GM19468 (cell line): Measurements from ENCODE around the gene IFT52.
"Not testable (repeated sequence)": the region's sequence is repeated elsewhere in the genome, so short reads cannot be mapped to it uniquely, and the experiment has no call there.

Source experiments
- ATAC-seq: cut with Tn5 transposase; IDR thresholded peaks from one replicate; pipeline ENCODE4 v1.9.1; 2021; ENCODE audit warnings: mild to moderate bottlenecking, moderate library complexity, moderate number of reproducible peaks; ENCODE audit not compliant: unreplicated experiment; ENCODE audit errors: extremely low read depth

The IFT52 gene

DNA sequence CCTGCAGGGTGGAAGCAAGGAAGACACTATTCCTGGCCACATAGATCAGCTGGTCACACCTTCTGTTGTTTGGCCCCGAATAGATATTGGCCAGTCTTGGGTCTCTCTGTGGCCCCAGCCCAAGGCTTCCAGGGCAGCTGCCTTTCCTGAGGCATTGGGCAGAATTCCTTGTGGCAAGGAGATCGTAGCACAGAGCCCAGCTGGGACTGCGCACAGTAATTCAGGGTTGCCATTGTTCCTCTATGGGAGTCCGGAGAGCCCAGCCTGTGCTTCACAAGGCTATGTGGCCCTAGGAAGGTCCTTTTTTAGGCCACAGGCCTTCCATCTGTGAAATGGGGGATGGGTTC is 25.0 kb upstream of the IFT52 start:
- ATAC-seq = no peak

GRCh38 chr20:43567477-43567876 is 23.3 kb upstream of the IFT52 start:
- no peak for ATAC-seq

GRCh38 chr20:43568706-43569105 is 22.0 kb upstream of the IFT52 start:
- no peak for ATAC-seq

GRCh38 chr20:43569282-43569681 is 21.5 kb upstream of the IFT52 start:
- ATAC-seq = no peak

DNA sequence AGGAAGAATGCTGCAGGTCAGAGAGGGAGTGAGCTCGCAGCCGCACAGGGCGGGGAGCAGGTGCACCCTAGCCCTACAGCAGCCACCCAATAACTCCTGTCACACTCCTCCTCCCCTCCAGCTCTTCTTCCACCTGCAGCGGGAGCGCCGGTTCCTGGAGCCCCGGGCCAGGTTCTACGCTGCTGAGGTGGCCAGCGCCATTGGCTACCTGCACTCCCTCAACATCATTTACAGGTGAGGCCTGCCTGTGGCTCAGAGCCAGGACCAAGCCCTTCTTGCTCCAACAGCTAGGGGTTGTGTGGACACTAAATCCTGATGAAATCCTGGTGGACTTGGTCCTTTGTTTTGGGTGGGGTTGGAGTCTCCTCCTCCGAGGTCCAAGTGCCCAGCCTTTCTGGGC is 20.2 kb upstream of the IFT52 start:
- ATAC-seq = no peak

DNA sequence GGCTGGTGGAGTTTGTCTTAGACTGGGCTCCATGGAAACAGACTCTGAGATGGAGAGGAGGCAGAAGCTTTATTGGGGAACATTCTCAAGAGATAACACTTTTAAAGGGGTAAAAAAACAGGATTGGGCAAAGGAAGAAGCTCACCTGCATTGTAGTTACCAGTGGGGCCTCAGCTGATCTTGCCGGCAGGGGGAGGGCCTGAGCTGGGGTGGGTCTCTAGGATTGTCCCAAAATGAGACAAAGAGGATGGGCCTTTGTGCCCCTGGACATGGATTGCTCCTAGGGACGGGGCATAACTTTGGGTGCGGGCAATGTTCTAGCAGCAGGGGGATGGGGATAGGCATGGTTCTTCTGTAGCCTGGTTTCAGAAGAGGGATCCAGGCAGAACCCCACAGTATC is 19.4 kb upstream of the IFT52 start:
- no peak for ATAC-seq

- no peak for ATAC-seq
Observed at GRCh38 chr20:43571771-43572170, 19.0 kb upstream of the IFT52 start.

DNA sequence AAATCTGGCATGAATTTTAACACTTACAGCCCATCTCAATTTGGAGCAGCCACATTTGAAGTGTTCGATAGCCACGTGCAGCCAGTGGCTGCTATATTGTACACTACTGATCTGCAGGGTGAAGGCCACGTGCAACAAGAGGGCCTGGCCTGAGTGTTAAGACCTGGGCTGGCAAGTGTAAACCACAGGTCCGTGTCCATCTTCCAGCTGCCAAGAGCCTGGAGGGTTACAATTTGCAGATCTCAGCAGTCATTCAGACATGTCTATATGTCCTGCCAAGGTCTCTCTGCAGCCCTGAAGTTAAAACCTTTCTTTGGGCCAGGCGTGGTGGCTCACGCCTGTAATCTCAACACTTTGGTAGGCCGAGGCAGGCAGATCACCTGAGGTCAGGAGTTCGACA is 17.8 kb upstream of the IFT52 start:
- no peak for ATAC-seq

DNA sequence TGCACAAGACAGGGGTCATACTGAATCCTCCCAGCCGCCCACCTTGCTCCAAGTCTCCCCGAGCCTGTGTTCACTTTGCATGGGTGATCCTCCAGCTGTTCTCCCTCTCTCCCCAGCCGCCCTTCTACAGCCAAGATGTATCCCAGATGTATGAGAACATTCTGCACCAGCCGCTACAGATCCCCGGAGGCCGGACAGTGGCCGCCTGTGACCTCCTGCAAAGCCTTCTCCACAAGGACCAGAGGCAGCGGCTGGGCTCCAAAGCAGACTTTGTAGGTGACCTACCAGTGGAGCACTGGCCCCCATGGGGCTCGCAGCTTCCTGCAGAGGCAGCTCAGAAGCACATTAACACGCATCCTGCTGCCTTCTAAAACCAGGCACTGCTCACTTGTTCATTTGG is 14.6 kb upstream of the IFT52 start:
- ATAC-seq = no peak

- no peak for ATAC-seq
Observed at GRCh38 chr20:43579861-43580793, 10.6 kb upstream of the IFT52 start.

DNA sequence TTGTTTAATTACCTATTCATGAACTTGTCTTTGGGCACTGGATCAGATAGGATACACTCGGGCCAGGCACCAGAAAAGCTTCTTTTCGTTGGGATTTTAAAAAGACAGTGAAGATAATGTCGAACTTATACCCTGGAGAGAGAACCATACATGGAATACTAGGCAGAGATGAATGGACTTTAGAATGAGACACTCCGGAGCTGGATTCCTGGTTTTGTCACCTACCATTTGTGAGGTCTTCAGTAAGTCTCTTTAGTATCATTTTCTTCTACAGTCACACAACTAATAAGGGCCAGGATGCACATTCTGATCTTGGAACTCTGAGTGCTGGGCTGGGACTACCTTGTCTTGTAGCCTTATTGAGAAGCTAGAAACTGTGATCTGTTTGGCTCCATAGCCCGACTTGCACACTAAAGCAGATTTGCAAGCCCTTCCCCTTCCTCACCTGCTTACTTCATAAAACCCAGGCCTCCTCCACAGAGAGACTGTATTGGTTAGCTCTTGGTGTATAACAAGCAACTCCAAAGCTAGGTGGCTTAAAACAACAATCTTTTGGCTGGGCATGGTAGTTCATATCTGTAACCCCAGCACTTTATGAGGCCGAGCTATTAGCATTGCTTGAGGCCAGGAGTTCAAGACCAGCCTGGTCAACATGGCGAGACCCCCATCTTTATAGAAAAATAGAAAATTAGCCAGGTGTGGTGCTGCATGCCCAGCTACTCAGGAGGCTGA is 7.4 kb upstream of the IFT52 start:
- no peak for ATAC-seq

GRCh38 chr20:43583982-43584432 is 6.7 kb upstream of the IFT52 start:
- ATAC-seq = no peak

GRCh38 chr20:43584448-43585136 is 6.1 kb upstream of the IFT52 start:
- no peak for ATAC-seq

DNA sequence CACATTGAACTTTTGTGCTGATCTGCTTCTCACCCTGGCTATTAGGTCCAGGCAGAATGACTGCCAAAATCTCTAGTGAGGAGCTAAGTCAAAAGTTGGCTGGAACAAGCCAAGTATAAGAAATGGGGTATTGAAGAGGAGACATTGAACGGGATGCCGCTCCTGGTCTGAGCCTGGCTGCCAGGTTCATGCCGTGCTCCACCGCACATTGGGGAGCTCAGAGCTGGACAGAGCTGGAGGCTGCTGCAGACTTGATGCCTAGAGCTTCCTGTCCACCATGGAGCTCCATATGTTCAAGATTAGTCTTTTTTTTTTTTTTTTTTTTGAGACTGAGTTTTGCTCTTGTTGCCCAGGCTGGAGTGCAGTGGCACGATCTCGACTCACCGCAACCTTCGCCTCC is 4.1 kb upstream of the IFT52 start:
- no peak for ATAC-seq

DNA sequence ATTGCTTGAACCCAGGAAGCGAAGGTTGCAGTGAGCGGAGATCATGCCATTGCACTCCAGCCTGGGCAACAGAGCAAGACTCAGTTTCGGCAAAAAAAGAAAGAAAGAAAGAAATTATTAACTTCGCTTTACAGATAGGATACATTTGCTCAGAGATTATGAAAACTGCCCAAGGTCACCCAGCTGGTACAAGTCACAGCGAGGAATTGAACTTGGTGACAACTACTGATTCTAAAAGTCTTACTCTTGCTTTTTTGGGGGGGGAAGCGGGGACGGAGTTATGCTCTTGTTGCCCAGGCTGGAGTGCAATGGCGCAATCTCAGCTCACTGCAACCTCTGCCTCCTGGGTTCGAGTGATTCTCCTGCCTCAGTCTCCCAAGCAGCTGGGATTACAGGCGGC is 2.2 kb upstream of the IFT52 start:
- not testable (repeated sequence) for ATAC-seq

DNA sequence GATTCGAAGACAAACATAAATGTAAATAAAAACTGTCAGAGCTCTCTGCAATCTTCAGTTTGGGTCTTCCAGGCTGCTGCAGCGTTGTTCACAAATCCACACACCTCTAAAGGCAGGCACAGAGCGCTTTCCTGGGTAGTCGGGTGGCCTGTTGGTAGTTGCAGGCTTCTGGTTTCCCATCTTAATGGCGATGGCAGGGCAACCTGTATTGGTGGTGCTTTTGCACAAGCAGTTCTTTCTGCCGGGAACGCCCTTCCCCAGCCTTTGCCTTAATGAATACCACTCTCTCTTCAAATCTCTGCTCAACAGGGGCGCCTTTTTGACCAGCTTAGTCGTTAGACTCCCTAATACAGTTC is 723 bp upstream of the IFT52 start:
- ATAC-seq = no peak

DNA sequence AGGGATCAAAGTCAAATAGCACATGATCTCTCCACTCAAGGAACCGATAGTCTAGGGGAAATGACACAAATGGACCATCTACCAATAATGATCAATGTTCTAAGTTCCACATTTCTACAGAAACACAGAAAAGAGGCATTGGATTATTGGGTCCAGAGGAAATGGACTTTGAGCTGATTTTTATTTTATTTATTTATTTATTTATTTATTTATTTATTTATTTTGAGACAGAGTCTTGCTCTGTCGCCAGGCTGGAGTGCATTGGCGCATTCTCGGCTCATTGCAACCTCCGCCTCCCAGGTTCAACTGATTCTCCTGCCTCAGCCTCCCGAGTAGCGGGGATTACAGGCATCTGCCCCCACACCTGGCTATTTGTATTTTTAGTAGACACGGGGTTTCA is 11.2 kb downstream of the IFT52 start:
- not testable (repeated sequence) for ATAC-seq

DNA sequence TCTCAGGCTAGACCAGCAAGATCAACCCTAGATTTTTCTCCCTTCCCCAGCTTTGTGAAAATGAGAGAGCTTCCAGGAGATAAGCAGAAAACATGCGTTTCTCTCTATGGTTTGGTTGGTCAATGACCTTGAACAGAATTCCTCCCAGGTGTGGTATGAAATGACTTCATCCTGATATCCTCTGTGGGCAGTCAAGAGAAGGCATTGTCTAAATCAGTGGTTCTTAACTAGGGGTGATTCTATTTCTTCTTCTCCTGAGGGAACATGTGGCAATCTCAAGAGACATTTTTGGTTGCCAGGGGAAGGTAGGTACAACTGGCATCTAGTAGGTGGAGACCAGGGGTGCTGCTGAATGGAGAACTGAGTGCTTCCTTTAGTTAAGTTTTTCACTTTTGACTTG is 12.4 kb downstream of the IFT52 start:
- no peak for ATAC-seq

DNA sequence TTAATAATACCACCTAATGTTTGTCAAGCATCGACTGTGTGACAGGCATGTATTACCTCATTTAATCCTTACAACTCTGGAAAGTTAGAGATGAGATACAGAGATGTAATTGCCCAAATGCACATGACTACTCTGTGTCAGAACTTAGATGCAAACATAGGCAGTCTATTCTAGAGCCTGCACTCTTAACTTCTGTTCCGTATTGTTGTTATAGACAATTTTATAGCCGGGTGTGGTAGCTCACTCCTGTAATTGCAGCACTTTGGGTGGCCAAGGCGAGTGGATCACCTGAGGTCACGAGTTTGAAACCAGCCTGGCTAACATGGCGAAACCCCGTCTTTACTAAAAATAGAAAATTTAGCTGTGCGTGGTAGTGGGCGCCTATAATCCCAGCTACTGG is 15.0 kb downstream of the IFT52 start:
- ATAC-seq = no peak

DNA sequence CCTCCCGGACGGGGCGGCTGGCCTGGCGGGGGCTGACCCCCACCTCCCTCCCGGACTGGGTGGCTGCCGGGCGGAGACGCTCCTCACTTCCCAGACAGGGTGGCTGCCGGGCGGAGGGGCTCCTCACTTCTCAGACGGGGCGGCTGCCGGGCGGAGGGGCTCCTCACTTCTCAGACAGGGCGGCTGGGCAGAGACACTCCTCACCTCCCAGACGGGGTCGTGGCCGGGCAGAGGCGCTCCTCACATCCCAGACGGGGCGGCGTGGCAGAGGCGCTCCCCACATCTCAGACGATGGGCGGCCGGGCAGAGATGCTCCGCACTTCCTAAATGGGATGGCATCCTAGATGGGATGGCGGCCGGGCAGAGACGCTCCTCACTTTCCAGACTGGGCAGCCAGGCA is 16.5 kb downstream of the IFT52 start:
- ATAC-seq = not testable (repeated sequence)

DNA sequence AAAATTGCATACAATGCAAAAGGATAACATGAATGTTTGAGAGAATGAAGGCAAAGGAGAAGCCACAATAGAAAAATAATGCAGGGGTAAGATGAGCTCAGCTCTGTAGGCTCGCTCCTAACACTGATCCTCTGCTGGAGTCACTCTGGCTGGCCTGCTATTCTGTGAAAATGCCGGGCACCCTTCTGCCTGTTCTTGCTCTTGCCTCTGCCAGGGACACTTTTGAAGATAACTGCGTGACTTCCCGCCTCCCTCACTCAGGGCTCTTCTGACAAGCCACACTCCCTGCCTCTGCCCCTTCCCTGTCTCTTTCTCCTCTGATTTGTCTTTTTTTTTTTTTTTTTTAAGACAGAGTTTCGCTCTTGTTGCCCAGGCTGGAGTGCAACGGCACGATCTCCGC is 40.9 kb downstream of the IFT52 start:
- ATAC-seq = no peak
